HepG2 (cell line): ENCODE results near the gene EIF4G3. TPM values are rescaled to one million over a fixed set of nuclear protein-coding genes. Genes with fewer than 3 reads are reported as not detected.
A peak's percentile ranks its signal among the peaks of the same experiment; 100 is the strongest.

Source experiments
- ATAD3A ChIP-seq: sonication (generic); formaldehyde crosslinking; IDR thresholded peaks from 2 replicates; pipeline ENCODE4 v1.4.0; 2020; ENCODE audit warnings: missing genetic modification reagents
- BCL6 ChIP-seq: IDR thresholded peaks from 2 replicates; pipeline ENCODE4 v1.6.1; 2016; ENCODE audit warnings: missing genetic modification reagents, missing compliant biosample characterization
- CREB1 ChIP-seq, 2 experiments: fragments of 450-650 bp in 1 of 2; IDR thresholded peaks; 2 replicates each; pipeline ENCODE4 v1.6.1; 2016 to 2017; ENCODE audit warnings: control low read depth in 1 of 2, mild to moderate bottlenecking in 1 of 2, missing compliant biosample characterization in 1 of 2, missing genetic modification characterization in 1 of 2
- KAT8 ChIP-seq: IDR thresholded peaks from 2 replicates; pipeline ENCODE4 v1.6.1; 2016; ENCODE audit warnings: missing genetic modification reagents, missing compliant biosample characterization
- MIER3 ChIP-seq: IDR thresholded peaks from 2 replicates; pipeline ENCODE4 v1.6.1; 2016; ENCODE audit warnings: missing compliant biosample characterization, borderline replicate concordance
- MLLT10 ChIP-seq: sonication (generic); formaldehyde crosslinking; IDR thresholded peaks from 2 replicates; pipeline ENCODE4 v1.4.0; 2020; ENCODE audit warnings: missing genetic modification reagents
- NR3C1 ChIP-seq: sonication (generic); formaldehyde crosslinking; IDR thresholded peaks from 2 replicates; pipeline ENCODE4 v1.4.0; 2020; ENCODE audit warnings: missing genetic modification reagents
- POGK ChIP-seq: sonication (generic); formaldehyde crosslinking; conservative IDR thresholded peaks from 2 replicates; pipeline ENCODE4 v1.8.0; 2022; ENCODE audit warnings: mild to moderate bottlenecking, moderate library complexity, missing genetic modification reagents
- PPARG ChIP-seq: conservative IDR thresholded peaks from 2 replicates; pipeline ENCODE4 v1.6.1; 2016; ENCODE audit warnings: missing biosample characterization, missing genetic modification reagents
- RXRA ChIP-seq: sonication (generic); formaldehyde crosslinking; IDR thresholded peaks from 2 replicates; pipeline ENCODE4 v1.5.1; 2020; ENCODE audit warnings: missing genetic modification reagents
- RXRB ChIP-seq: IDR thresholded peaks from 2 replicates; pipeline ENCODE4 v1.6.1; 2016; ENCODE audit warnings: borderline replicate concordance, missing genetic modification reagents, missing compliant biosample characterization
- SALL1 ChIP-seq: sonication (generic); formaldehyde crosslinking; IDR thresholded peaks from 2 replicates; pipeline ENCODE4 v1.8.0; 2022; ENCODE audit warnings: mild to moderate bottlenecking, missing genetic modification reagents
- SIX1 ChIP-seq: sonication (generic); formaldehyde crosslinking; IDR thresholded peaks from 2 replicates; pipeline ENCODE4 v1.4.0; 2020; ENCODE audit warnings: missing genetic modification reagents, borderline replicate concordance
- SMAD3 ChIP-seq: sonication (generic); formaldehyde crosslinking; IDR thresholded peaks from 2 replicates; pipeline ENCODE4 v1.4.0; 2020; ENCODE audit warnings: missing genetic modification reagents
- ZBTB33 ChIP-seq: sonication (generic); formaldehyde crosslinking; IDR thresholded peaks from 2 replicates; pipeline ENCODE4 v1.4.0; 2020; ENCODE audit warnings: missing genetic modification reagents
- ZBTB38 ChIP-seq: sonication (generic); formaldehyde crosslinking; IDR thresholded peaks from 2 replicates; pipeline ENCODE4 v1.5.1; 2020; ENCODE audit warnings: mild to moderate bottlenecking, missing genetic modification reagents
- ZFP62 ChIP-seq: sonication (generic); formaldehyde crosslinking; IDR thresholded peaks from 2 replicates; pipeline ENCODE4 v1.4.0; 2020; ENCODE audit warnings: missing genetic modification reagents
- ZGPAT ChIP-seq: IDR thresholded peaks from 2 replicates; pipeline ENCODE4 v1.6.1; 2016; ENCODE audit warnings: mild to moderate bottlenecking
- ZKSCAN5 ChIP-seq: sonication (generic); formaldehyde crosslinking; IDR thresholded peaks from 2 replicates; pipeline ENCODE4 v1.5.1; 2020; ENCODE audit warnings: mild to moderate bottlenecking, missing genetic modification reagents
- ZNF205 ChIP-seq: IDR thresholded peaks from 2 replicates; pipeline ENCODE4 v1.6.1; 2018; ENCODE audit warnings: missing biosample characterization, missing genetic modification reagents
- ZNF260 ChIP-seq: sonication (generic); formaldehyde crosslinking; IDR thresholded peaks from 2 replicates; pipeline ENCODE4 v1.4.0; 2020; ENCODE audit warnings: missing genetic modification reagents, low read depth, mild to moderate bottlenecking, borderline replicate concordance
- polyA plus RNA-seq, 8 experiments: library from polyadenylated mRNA; depleted of rRNA in 3 of 8; stranded (reverse) in 7 of 8; unstranded in 1 of 8; fragments of >200 nt; fragmentation: Illumina TruSeq in 4 of 8; extraction: Trizol in 4 of 8; gene quantifications; 2 replicates each; pipeline versions ENCODE4 v1.2.1 to v1.2.3, GENCODE V29; 2011 to 2016; ENCODE audit warnings: low read depth in 4 of 8, missing spikeins in 1 of 8, mixed read lengths in 1 of 8; ENCODE audit not compliant: insufficient read depth in 1 of 8
- total RNA-seq, 5 experiments: library from RNA; depleted of rRNA; stranded (reverse); fragments of >200 nt; fragmentation: Illumina TruSeq; extraction: Trizol; gene quantifications; 2 replicates each; pipeline ENCODE4 v1.2.3, GENCODE V29; 2016; ENCODE audit warnings: low read depth in 1 of 5

Gene EIF4G3
- total and polyA plus RNA-seq, 2 of the 13 experiments (the other 11 are each of a cell fraction or from before 2014, with no cell fraction given): 22.2 to 27.6 TPM

- TF ChIP-seq POGK (CRISPR knock-in tag) (no peak), SIX1 (CRISPR knock-in tag) (peak; percentile 71; the same call in 1 of the 2 replicates), RXRB (CRISPR knock-in tag) (peak; percentile 93), ZNF260 (CRISPR knock-in tag) (no peak), ATAD3A (CRISPR knock-in tag) (no peak), KAT8 (CRISPR knock-in tag) (0 out of 2 replicates have a peak, but pooled peaks have one; percentile 44), SALL1 (peak; percentile 34; the same call in 1 of the 2 replicates), MIER3 (CRISPR knock-in tag) (peak; percentile 37; the same call in 1 of the 2 replicates), NR3C1 (CRISPR knock-in tag) (no peak), ZBTB33 (no peak), RXRA (CRISPR knock-in tag) (peak; percentile 73; the same call in 1 of the 2 replicates), PPARG (CRISPR knock-in tag) (peak; percentile 70; the same call in 1 of the 2 replicates), ZKSCAN5 (CRISPR knock-in tag) (no peak), ZNF205 (CRISPR knock-in tag) (no peak; the same call in 1 of the 2 replicates), BCL6 (peak; percentile 54; the same call in 1 of the 2 replicates), ZFP62 (CRISPR knock-in tag) (no peak), ZGPAT (CRISPR knock-in tag) (peak; percentile 61; the same call in 1 of the 2 replicates), SMAD3 (CRISPR knock-in tag) (no peak), ZBTB38 (no peak), CREB1 (IDR thresholded peaks at IDR 0.05) (no peak), CREB1 (CRISPR knock-in tag; IDR thresholded peaks at IDR 0.05) (peak; percentile 68), MLLT10 (CRISPR knock-in tag) (no peak)
These were observed 61.5 kb downstream of the EIF4G3 start (continued) for GRCh38 chr1:21115098-21115760.
